ENCODE results near the gene LAMC1.

GRCh38 chr1:182995894-182996293 lies 27.3 kb upstream of the LAMC1 start:
- TF ChIP-seq CTCF (IDR thresholded peaks at IDR 0.05) (no peak), EZH2 (IDR thresholded peaks at IDR 0.05; ENCODE audit: borderline replicate concordance, insufficient read depth, low read depth, low read length, poor library complexity, severe bottlenecking) (no peak)

Measured in B cell (primary cell).